ENCODE data around the gene CEMIP2.

DNA sequence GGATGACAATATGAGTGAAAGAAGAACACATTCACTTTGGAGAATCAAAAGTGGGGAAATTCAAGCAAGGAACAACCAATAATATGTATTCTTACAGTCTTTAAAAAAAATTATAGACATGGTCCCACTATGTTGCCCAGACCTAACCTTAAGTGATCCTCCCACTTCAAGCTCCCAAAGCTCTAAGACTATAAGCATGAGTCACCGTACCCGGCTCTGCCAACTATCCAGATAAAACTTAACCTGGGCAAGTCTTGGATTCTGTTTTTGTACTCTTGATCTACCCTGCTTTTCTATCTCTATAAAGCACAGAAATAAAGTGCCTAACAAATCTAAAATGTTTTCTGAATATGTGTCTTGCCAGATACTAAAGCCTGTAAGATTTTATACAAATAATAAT lies 30.9 kb downstream of the CEMIP2 start:
- TF ChIP-seq, protein P1, sequence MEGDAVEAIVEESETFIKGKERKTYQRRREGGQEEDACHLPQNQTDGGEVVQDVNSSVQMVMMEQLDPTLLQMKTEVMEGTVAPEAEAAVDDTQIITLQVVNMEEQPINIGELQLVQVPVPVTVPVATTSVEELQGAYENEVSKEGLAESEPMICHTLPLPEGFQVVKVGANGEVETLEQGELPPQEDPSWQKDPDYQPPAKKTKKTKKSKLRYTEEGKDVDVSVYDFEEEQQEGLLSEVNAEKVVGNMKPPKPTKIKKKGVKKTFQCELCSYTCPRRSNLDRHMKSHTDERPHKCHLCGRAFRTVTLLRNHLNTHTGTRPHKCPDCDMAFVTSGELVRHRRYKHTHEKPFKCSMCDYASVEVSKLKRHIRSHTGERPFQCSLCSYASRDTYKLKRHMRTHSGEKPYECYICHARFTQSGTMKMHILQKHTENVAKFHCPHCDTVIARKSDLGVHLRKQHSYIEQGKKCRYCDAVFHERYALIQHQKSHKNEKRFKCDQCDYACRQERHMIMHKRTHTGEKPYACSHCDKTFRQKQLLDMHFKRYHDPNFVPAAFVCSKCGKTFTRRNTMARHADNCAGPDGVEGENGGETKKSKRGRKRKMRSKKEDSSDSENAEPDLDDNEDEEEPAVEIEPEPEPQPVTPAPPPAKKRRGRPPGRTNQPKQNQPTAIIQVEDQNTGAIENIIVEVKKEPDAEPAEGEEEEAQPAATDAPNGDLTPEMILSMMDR (conservative IDR thresholded peaks at IDR 0.05 in 1 of 2, IDR thresholded peaks at IDR 0.05 in 1 of 2; ENCODE audit: extremely low read depth in 1 of 2, insufficient read depth in 1 of 2, low read depth in 1 of 2, low read length in 2 of 2): no peak
- no peak for TF ChIP-seq EZH2 (IDR thresholded peaks at IDR 0.05; ENCODE audit: borderline replicate concordance, low read length)

All from mammary epithelial cell (primary cell).